Measurements from ENCODE around the gene S100A11.
A peak's percentile ranks its signal among the peaks of the same experiment; 100 is the strongest.

The S100A11 gene

DNA sequence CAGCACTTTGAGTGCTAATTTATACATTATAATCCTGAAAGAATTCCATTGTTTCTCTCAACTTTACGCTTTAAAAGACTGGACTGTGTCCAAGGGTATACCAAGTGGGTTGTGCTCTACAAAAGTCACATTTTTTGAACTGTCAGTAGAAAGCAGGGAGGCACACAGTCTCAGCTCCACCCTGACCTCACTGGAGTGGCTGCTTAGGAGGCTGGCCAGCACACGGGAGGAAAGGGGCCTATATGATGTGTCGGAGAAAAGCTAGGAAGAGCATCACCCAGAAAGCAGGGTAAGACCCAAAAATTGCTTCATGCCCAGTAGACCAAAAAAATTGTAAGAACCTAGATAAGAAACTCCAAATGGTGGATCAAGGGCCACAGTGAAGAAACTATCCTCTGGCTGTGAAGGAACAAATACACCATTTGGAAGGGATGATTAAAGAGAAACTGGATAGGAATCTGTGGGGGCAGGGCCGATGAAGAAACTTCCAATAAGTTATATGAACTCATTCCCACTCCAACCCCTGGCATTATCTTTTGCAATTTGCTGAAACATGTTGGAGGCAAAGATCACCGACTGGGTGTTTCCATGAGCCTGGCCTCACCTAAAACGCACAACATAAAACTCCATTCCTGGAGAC is 45.0 kb downstream of the S100A11 start:
- no CpG with 5 or more reads among the region's 6 CpGs for WGBS (ENCODE audit: extremely low coverage, insufficient coverage, insufficient read length)
- Histone ChIP-seq H3K4me1 (ENCODE audit: control insufficient read depth in 1 of 2, insufficient read depth in 2 of 2, low read length in 2 of 2) (peaks cover 23 to 32% of the 10 kb centered on the region in 2 experiments), H4K91ac (ENCODE audit: low read depth, low read length) (peak overlapping the region; percentile 71)

GRCh38 chr1:151990856-151991198 is 46.0 kb downstream of the S100A11 start:
- Histone ChIP-seq H3K4me1 (ENCODE audit: control insufficient read depth in 1 of 2, insufficient read depth in 2 of 2, low read length in 2 of 2) (peaks cover 23 to 32% of the 10 kb centered on the region in 2 experiments), H3K27me3 (ENCODE audit: insufficient read depth, low read length) (no peaks in the 10 kb centered on the region)
- WGBS (ENCODE audit: extremely low coverage, insufficient coverage, insufficient read length): no CpG with 5 or more reads among the region's 5 CpGs

More for the DNA sequence above, 45.0 kb downstream of the S100A11 start:
- Histone ChIP-seq H2AK5ac (ENCODE audit: low read length) (no peak overlapping the region), H3K4me3 (ENCODE audit: low read depth, low read length) (peak overlapping the region; percentile 98), H4K12ac (ENCODE audit: low read depth, low read length) (no peak overlapping the region), H3K9ac (ENCODE audit: low read length) (peak overlapping the region; percentile 19), H2BK12ac (ENCODE audit: low read length) (peak overlapping the region; percentile 21), H3K79me2 (ENCODE audit: control insufficient read depth, insufficient read depth, low read length, poor library complexity) (peaks cover 18% of the 10 kb centered on the region), H3K79me1 (ENCODE audit: low read length) (peaks cover 44% of the 10 kb centered on the region), H3K18ac (ENCODE audit: low read length) (peak overlapping the region; percentile 14), H2AFZ (ENCODE audit: insufficient read depth, low read length, poor library complexity) (no peak overlapping the region), H3K4ac (ENCODE audit: low read depth, low read length) (peak overlapping the region; percentile 63), H3K9me3 (ENCODE audit: insufficient read depth, low read depth, low read length) (peaks cover 2% of the 10 kb centered on the region), H3K14ac (ENCODE audit: low read length) (peak overlapping the region; percentile 62), H2BK120ac (ENCODE audit: insufficient read depth, low read length, poor library complexity) (peak overlapping the region; percentile 5), H3K36me3 (ENCODE audit: control insufficient read depth in 1 of 2, insufficient read depth in 2 of 2, low read length in 2 of 2) (peaks cover 0 to 2% of the 10 kb centered on the region in 2 experiments), H4K8ac (ENCODE audit: low read depth, low read length) (peak overlapping the region; percentile 59), H3K27me3 (ENCODE audit: insufficient read depth, low read length) (no peaks in the 10 kb centered on the region), H2BK5ac (ENCODE audit: low read depth, low read length, poor library complexity) (peak overlapping the region; percentile 67), H3K27ac (ENCODE audit: low read depth, low read length) (peak overlapping the region; percentile 91), H3K4me2 (ENCODE audit: low read length) (peak overlapping the region; percentile 93), H3K23ac (ENCODE audit: low read length) (no peak overlapping the region)
- no peak for DNase-seq

DNA sequence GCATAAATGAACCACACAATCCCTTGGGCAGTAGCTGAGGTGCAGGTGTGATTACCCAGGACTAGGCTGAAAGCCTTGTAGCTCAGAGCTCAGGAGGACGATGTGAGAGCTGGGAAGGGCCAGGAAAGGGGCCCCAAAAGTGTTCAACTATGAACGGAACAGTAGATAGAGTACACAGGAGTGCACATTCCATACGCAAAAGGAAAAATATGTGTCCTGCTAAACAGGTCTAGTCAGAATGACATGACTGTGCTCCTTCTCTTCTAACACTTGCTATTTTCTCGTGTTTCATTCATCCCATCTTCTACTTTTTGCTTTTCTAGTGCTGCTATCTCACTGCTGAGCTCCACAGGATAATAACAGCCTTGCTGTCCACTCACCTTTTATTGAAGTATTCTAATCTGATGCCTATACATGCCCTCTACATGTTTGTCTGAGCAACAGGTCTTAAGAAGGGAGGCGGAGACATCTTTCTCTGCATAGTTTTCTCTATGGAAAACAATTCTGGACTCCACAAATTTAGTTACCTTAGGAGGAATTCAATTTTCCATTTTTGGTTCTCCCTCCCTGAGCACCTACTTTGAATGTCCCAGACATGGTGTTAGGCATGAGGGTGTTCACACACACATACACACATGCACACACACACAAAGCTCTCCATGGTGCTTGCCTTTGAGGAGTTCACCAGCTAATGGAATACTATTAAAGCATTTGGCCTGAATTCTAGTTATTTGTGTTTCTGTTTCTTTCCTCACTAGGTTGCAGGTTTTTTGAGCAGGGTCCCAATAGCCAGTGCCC is 46.5 kb downstream of the S100A11 start:
- Histone ChIP-seq H3K79me2 (ENCODE audit: control insufficient read depth, insufficient read depth, low read length, poor library complexity) (peaks cover 18% of the 10 kb centered on the region), H3K27me3 (ENCODE audit: insufficient read depth, low read length) (no peaks in the 10 kb centered on the region), H3K79me1 (ENCODE audit: low read length) (peaks cover 44% of the 10 kb centered on the region), H3K27ac (ENCODE audit: low read depth, low read length) (peak overlapping the region; percentile 86), H3K36me3 (ENCODE audit: control insufficient read depth in 1 of 2, insufficient read depth in 2 of 2, low read length in 2 of 2) (peaks cover 2 to 8% of the 10 kb centered on the region in 2 experiments), H4K91ac (ENCODE audit: low read depth, low read length) (peak overlapping the region; percentile 72), H3K4me3 (ENCODE audit: low read depth, low read length) (no peak overlapping the region), H4K12ac (ENCODE audit: low read depth, low read length) (no peak overlapping the region), H3K9ac (ENCODE audit: low read length) (peak overlapping the region; percentile 50), H3K14ac (ENCODE audit: low read length) (peak overlapping the region; percentile 31), H2BK120ac (ENCODE audit: insufficient read depth, low read length, poor library complexity) (peak overlapping the region; percentile 62), H3K4me2 (ENCODE audit: low read length) (peak overlapping the region; percentile 78), H4K8ac (ENCODE audit: low read depth, low read length) (no peak overlapping the region), H2AK5ac (ENCODE audit: low read length) (no peak overlapping the region), H2BK5ac (ENCODE audit: low read depth, low read length, poor library complexity) (peak overlapping the region; percentile 70), H3K4me1 (ENCODE audit: control insufficient read depth in 1 of 2, insufficient read depth in 2 of 2, low read length in 2 of 2) (peaks cover 23 to 32% of the 10 kb centered on the region in 2 experiments), H3K9me3 (ENCODE audit: insufficient read depth, low read depth, low read length) (peaks cover 2% of the 10 kb centered on the region), H2BK12ac (ENCODE audit: low read length) (peak overlapping the region; percentile 45), H2AFZ (ENCODE audit: insufficient read depth, low read length, poor library complexity) (no peak overlapping the region), H3K23ac (ENCODE audit: low read length) (no peak overlapping the region), H3K4ac (ENCODE audit: low read depth, low read length) (no peak overlapping the region), H3K18ac (ENCODE audit: low read length) (no peak overlapping the region)
- no CpG with 5 or more reads among the region's 5 CpGs for WGBS (ENCODE audit: extremely low coverage, insufficient coverage, insufficient read length)
- peak; percentile 52 to 86 for DNase-seq

More at GRCh38 chr1:151990856-151991198, 46.0 kb downstream of the S100A11 start:
- peak overlapping the region; percentile 31 for H3K14ac ChIP-seq (ENCODE audit: low read length)
- H3K79me1 ChIP-seq (ENCODE audit: low read length): peaks cover 44% of the 10 kb centered on the region
- no peak overlapping the region for H2AK5ac ChIP-seq (ENCODE audit: low read length)
- no peak overlapping the region for H3K4ac ChIP-seq (ENCODE audit: low read depth, low read length)
- H2BK12ac ChIP-seq (ENCODE audit: low read length): peak overlapping the region; percentile 45
- peak overlapping the region; percentile 86 for H3K27ac ChIP-seq (ENCODE audit: low read depth, low read length)
- peak overlapping the region; percentile 72 for H4K91ac ChIP-seq (ENCODE audit: low read depth, low read length)
- H3K4me3 ChIP-seq (ENCODE audit: low read depth, low read length): no peak overlapping the region
- H2BK120ac ChIP-seq (ENCODE audit: insufficient read depth, low read length, poor library complexity): peak overlapping the region; percentile 62
- H3K36me3 ChIP-seq (ENCODE audit: control insufficient read depth in 1 of 2, insufficient read depth in 2 of 2, low read length in 2 of 2): peaks cover 2% of the 10 kb centered on the region in 2 experiments
- H3K23ac ChIP-seq (ENCODE audit: low read length): no peak overlapping the region
- no peak overlapping the region for H2AFZ ChIP-seq (ENCODE audit: insufficient read depth, low read length, poor library complexity)
- H3K9me3 ChIP-seq (ENCODE audit: insufficient read depth, low read depth, low read length): peaks cover 2% of the 10 kb centered on the region
- H2BK5ac ChIP-seq (ENCODE audit: low read depth, low read length, poor library complexity): peak overlapping the region; percentile 70
- H3K9ac ChIP-seq (ENCODE audit: low read length): no peak overlapping the region
- no peak overlapping the region for H4K8ac ChIP-seq (ENCODE audit: low read depth, low read length)
- H3K4me2 ChIP-seq (ENCODE audit: low read length): peak overlapping the region; percentile 78
- no peak for DNase-seq
- no peak overlapping the region for H3K18ac ChIP-seq (ENCODE audit: low read length)
- peaks cover 18% of the 10 kb centered on the region for H3K79me2 ChIP-seq (ENCODE audit: control insufficient read depth, insufficient read depth, low read length, poor library complexity)
- H4K12ac ChIP-seq (ENCODE audit: low read depth, low read length): no peak overlapping the region

DNA sequence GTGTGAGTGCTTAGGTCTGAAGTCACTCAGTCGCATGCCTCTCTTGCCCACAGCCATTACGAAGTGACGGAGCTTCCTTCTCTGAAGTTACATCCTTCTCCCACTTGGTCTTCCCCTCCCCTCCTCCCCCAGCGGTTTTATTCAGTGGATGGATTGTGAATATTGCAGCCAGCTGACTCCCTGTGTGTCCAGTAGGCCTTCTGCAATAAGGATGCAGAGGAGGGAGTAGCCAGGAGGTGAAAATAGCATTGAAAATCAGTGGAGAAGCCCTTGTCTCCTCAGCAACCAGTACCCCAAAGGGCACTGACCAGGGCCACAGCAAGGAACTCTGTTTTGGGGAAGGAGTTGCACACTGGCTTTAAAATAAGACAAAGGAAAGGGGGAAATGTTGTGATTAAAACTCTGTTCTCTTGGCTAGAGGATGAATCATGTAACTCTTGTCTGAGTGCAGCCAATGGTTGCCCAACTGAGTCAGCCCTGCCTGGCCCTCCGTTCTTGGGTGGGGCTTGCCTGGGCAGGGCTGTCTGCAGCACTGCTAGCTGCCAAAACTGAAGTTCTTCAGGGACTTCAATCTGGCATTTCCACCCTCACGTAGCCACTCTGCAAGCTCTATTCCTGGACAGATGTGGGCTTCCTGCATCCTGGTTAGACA is 47.5 kb downstream of the S100A11 start:
- peak overlapping the region; percentile 60 for H2BK120ac ChIP-seq (ENCODE audit: insufficient read depth, low read length, poor library complexity)
- H3K4ac ChIP-seq (ENCODE audit: low read depth, low read length): peak overlapping the region; percentile 25
- H3K4me2 ChIP-seq (ENCODE audit: low read length): peak overlapping the region; percentile 78
- H3K9ac ChIP-seq (ENCODE audit: low read length): no peak overlapping the region
- peak overlapping the region; percentile 29 for H2BK12ac ChIP-seq (ENCODE audit: low read length)
- H4K91ac ChIP-seq (ENCODE audit: low read depth, low read length): peak overlapping the region; percentile 61
- H3K4me3 ChIP-seq (ENCODE audit: low read depth, low read length): no peak overlapping the region
- peak overlapping the region; percentile 66 for H2BK5ac ChIP-seq (ENCODE audit: low read depth, low read length, poor library complexity)
- H3K18ac ChIP-seq (ENCODE audit: low read length): peak overlapping the region; percentile 66
- no peak overlapping the region for H3K23ac ChIP-seq (ENCODE audit: low read length)
- peaks cover 2% of the 10 kb centered on the region for H3K9me3 ChIP-seq (ENCODE audit: insufficient read depth, low read depth, low read length)
- H3K36me3 ChIP-seq (ENCODE audit: control insufficient read depth in 1 of 2, insufficient read depth in 2 of 2, low read length in 2 of 2): peaks cover 2 to 16% of the 10 kb centered on the region in 2 experiments
- H3K79me2 ChIP-seq (ENCODE audit: control insufficient read depth, insufficient read depth, low read length, poor library complexity): peaks cover 18% of the 10 kb centered on the region
- H2AFZ ChIP-seq (ENCODE audit: insufficient read depth, low read length, poor library complexity): no peak overlapping the region
- H3K79me1 ChIP-seq (ENCODE audit: low read length): peaks cover 43% of the 10 kb centered on the region
- no peaks in the 10 kb centered on the region for H3K27me3 ChIP-seq (ENCODE audit: insufficient read depth, low read length)
- DNase-seq: peak; percentile 82 to 83
- H3K14ac ChIP-seq (ENCODE audit: low read length): peak overlapping the region; percentile 25
- H3K27ac ChIP-seq (ENCODE audit: low read depth, low read length): peak overlapping the region; percentile 86
- H3K4me1 ChIP-seq (ENCODE audit: control insufficient read depth in 1 of 2, insufficient read depth in 2 of 2, low read length in 2 of 2): peaks cover 22 to 30% of the 10 kb centered on the region in 2 experiments
- H4K8ac ChIP-seq (ENCODE audit: low read depth, low read length): no peak overlapping the region
- WGBS (ENCODE audit: extremely low coverage, insufficient coverage, insufficient read length): no CpG with 5 or more reads among the region's 6 CpGs
- H4K12ac ChIP-seq (ENCODE audit: low read depth, low read length): no peak overlapping the region
- H2AK5ac ChIP-seq (ENCODE audit: low read length): no peak overlapping the region

All from trophoblast cell (in vitro differentiated cells and primary cell).